ENCODE measurements around the gene SUMF1. TPM values are rescaled to one million over a fixed set of nuclear protein-coding genes. Genes with fewer than 3 reads are reported as not detected.

The SUMF1 gene
- total RNA-seq, 1 donor from 2014 or later, result 27.9 TPM

DNA sequence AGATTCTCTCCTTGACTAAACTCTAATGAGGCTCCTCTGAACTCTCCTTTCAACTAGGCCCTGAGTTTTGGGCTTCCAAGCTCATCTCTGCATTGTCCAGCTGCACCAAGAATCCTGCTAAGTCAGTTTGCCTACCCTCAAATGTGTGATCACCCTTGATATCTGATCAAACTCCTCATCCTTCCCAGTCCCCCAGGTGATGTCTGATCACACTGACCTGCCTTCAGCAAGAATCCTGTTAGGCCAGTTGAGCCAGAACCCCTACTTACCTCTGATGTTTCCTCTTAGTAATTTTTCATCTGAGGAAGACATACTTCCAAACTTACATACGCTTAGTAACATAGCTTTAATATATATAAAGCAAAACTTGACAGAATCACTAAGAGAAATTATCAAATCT, 28.8 kb downstream of the SUMF1 start:
- DNase-seq (ENCODE audit: extremely low spot score, unreplicated experiment), result no peak

GRCh38 chr3:4432259-4432658, 34.8 kb downstream of the SUMF1 start:
- H3K4me1 Mint-ChIP-seq (ENCODE audit: unreplicated experiment), result peaks cover 5% of the 10 kb centered on the region
- H3K36me3 Mint-ChIP-seq, result peaks cover 32% of the 10 kb centered on the region
- H3K27ac Mint-ChIP-seq, result no peak overlapping the region
- H3K27me3 Mint-ChIP-seq, result no peaks in the 10 kb centered on the region
- peaks cover 17% of the 10 kb centered on the region for H3K9me3 Mint-ChIP-seq
- TF ChIP-seq, protein P1, sequence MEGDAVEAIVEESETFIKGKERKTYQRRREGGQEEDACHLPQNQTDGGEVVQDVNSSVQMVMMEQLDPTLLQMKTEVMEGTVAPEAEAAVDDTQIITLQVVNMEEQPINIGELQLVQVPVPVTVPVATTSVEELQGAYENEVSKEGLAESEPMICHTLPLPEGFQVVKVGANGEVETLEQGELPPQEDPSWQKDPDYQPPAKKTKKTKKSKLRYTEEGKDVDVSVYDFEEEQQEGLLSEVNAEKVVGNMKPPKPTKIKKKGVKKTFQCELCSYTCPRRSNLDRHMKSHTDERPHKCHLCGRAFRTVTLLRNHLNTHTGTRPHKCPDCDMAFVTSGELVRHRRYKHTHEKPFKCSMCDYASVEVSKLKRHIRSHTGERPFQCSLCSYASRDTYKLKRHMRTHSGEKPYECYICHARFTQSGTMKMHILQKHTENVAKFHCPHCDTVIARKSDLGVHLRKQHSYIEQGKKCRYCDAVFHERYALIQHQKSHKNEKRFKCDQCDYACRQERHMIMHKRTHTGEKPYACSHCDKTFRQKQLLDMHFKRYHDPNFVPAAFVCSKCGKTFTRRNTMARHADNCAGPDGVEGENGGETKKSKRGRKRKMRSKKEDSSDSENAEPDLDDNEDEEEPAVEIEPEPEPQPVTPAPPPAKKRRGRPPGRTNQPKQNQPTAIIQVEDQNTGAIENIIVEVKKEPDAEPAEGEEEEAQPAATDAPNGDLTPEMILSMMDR (conservative IDR thresholded peaks at IDR 0.05), result no peak
- no peak overlapping the region for H3K4me3 Mint-ChIP-seq
- DNase-seq (ENCODE audit: extremely low spot score, unreplicated experiment), result no peak

More for the DNA sequence above, 28.8 kb downstream of the SUMF1 start:
- no peaks in the 10 kb centered on the region for H3K27me3 Mint-ChIP-seq
- peaks cover 11% of the 10 kb centered on the region for H3K4me1 Mint-ChIP-seq (ENCODE audit: unreplicated experiment)
- peak overlapping the region; percentile 94 for H3K27ac Mint-ChIP-seq
- peaks cover 3% of the 10 kb centered on the region for H3K9me3 Mint-ChIP-seq
- TF ChIP-seq, protein P1 (conservative IDR thresholded peaks at IDR 0.05), result no peak
- H3K36me3 Mint-ChIP-seq, result peaks cover 29% of the 10 kb centered on the region
- H3K4me3 Mint-ChIP-seq, result peak overlapping the region; percentile 73

- Mint-ChIP-seq H3K27me3 (no peaks in the 10 kb centered on the region), H3K9me3 (peaks cover 17% of the 10 kb centered on the region), H3K4me1 (ENCODE audit: unreplicated experiment) (peaks cover 25% of the 10 kb centered on the region), H3K27ac (no peak overlapping the region), H3K36me3 (peaks cover 27% of the 10 kb centered on the region), H3K4me3 (no peak overlapping the region)
- no peak for DNase-seq (ENCODE audit: extremely low spot score, unreplicated experiment)
- TF ChIP-seq, protein P1 (conservative IDR thresholded peaks at IDR 0.05), result no peak
Observed at GRCh38 chr3:4429648-4430350, 37.3 kb downstream of the SUMF1 start.

GRCh38 chr3:4426782-4427344, 40.2 kb downstream of the SUMF1 start:
- TF ChIP-seq, protein P1 (conservative IDR thresholded peaks at IDR 0.05), result no peak
- H3K36me3 Mint-ChIP-seq, result peaks cover 9% of the 10 kb centered on the region
- peak overlapping the region; percentile 82 for H3K27ac Mint-ChIP-seq
- peak overlapping the region; percentile 69 for H3K4me3 Mint-ChIP-seq
- H3K4me1 Mint-ChIP-seq (ENCODE audit: unreplicated experiment), result peaks cover 34% of the 10 kb centered on the region
- H3K27me3 Mint-ChIP-seq, result no peaks in the 10 kb centered on the region
- H3K9me3 Mint-ChIP-seq, result peaks cover 10% of the 10 kb centered on the region
- DNase-seq (ENCODE audit: extremely low spot score, unreplicated experiment), result no peak

GRCh38 chr3:4426261-4426781, 40.7 kb downstream of the SUMF1 start:
- TF ChIP-seq, protein P1 (conservative IDR thresholded peaks at IDR 0.05), result no peak
- H3K36me3 Mint-ChIP-seq, result peaks cover 9% of the 10 kb centered on the region
- peak overlapping the region; percentile 69 for H3K4me3 Mint-ChIP-seq
- H3K27me3 Mint-ChIP-seq, result no peaks in the 10 kb centered on the region
- peaks cover 34% of the 10 kb centered on the region for H3K4me1 Mint-ChIP-seq (ENCODE audit: unreplicated experiment)
- peaks cover 5% of the 10 kb centered on the region for H3K9me3 Mint-ChIP-seq
- no peak for DNase-seq (ENCODE audit: extremely low spot score, unreplicated experiment)
- H3K27ac Mint-ChIP-seq, result peak overlapping the region; percentile 82

Data from type B pancreatic cell (in vitro differentiated cells).